GM21576 (cell line): ENCODE results near the gene DPEP2.

Source experiments
- ATAC-seq: cut with Tn5 transposase; IDR thresholded peaks from one replicate; pipeline ENCODE4 v1.9.1; 2021; ENCODE audit warnings: mild to moderate bottlenecking, moderate library complexity; ENCODE audit not compliant: unreplicated experiment

Gene DPEP2

GRCh38 chr16:67959536-67960329 lies 39.6 kb downstream of the DPEP2 start:
- ATAC-seq = no peak

DNA sequence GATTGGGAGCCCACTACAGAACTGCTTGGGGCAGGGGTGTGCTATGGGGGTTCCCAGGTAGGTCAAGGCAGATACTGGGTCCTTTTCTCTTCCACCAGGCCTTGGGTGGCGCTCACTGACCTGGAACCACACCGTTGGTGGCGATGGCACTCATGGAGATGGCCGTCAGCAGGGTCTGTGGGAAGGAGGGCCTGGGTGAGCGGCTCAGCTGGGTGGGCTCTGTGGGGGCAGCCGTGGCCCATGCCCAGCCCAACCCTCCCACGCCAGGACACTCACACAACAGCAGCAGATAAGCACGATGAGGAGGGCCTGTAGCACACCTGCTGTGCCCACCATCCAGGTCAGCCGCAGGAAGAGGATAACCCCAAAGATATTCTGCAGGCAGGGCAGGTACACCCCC lies 41.7 kb downstream of the DPEP2 start:
- ATAC-seq = no peak

DNA sequence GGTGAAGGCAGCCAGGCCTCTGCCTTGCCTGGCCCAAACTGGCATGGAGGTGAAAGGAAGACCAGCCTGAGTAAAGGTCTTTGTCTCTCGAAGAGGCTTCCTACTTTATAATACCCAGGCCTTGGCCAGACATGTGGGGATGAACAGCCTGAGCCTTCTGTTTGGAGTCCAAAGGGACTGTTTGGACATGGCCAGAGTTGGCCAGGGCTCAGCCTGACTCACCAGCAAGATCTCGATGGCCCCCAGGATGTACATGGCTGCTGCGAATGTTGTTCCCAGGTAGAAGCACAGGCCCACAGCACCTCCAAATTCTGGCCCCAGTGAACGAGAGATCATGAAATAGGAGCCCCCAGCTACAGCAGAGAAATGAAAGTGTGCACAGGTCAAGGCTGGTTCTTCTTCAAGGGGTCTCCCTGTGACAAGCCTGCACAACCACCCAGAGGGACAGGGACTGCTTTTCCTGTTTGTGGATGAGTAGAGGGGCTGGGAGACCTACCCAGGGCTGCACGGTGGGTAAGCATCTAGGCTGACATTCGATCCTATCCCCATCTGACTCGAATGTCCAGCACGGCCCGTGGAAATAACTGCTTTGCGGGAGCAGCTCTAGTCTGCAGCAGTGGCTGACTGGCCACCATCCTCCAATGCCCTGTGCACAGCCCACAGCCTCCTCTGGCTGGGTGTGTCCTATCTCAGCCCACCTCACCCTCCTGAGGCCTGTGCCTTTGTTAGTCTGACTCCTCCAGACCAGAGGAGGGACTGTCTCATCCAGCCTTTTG lies 44.7 kb downstream of the DPEP2 start:
- no peak for ATAC-seq

DNA sequence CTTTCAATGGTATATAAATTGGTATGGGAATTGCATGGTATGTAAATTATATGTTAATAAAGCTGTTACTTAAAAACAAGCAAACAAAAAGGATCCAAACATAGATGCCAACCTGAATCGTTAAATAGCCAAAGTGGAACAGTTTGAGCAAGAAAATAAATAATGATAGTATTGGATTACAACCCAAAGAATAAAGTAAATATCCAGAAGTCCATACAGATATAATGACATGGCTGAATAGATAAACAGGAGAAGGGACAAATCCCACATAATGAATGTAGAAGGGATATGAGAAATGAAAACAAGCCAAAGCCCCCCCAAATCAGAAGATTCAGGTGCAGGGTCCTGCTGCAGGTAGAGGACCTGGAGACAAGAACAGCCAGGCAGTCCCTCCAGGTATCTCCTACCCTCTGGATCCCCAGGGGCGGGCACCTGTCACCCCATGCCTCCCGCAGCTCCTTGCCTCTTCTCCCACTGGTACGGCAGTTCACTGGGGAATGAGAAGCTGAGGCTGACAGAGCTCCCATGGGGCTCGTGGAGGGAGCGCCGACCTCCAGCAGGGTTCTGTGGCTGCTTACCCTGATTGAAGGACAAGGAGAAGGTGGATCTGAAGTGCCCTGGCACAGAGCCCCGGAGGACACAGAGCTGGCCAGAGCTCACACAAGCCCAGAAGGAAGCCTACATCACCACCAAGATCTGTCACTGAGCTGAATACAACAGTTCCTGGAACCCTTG lies 45.5 kb downstream of the DPEP2 start:
- no peak for ATAC-seq

DNA sequence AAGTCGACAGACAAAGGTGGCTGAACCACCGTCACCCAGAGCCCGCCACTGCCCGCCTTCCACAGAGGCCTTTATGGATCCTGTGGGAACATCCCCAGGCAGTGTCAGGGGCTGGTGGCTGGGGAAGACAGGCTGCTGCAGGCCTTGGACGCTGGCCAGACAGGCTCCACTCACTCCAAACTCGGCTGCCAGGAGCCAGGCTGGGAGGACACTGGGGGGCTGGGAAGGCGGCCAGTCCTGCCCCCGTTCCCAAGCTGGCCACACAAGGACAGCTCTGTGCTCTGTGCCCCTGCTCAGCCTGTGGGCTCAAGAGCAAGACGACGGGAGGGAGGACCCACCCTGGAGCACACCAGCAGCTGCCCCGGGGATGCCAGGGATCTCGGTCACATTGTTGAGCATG lies 47.8 kb downstream of the DPEP2 start:
- no peak for ATAC-seq

DNA sequence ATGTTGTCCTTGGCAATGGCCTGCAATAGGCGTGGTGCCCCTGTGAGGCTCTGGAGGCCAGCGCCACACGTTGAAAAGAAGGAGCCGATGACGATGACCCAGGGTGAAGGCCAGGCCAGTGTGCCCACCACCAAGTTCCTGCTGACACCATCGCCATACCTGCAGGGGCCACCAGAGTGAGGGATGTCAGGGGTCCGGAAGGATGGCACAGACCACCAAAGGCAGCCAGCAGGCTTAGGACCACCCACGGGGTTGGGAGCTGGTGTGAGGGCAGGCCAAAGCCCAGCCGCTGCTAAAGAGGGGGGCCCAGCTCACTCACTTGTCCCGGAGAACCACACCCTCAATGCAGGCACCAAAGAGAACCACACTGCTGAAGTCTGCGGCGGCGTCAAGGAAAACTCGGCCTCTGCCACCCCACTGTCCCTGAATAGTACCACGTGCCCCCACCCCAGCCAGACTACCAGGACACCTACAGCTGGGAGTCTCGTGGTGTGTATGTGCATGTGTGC lies 48.9 kb downstream of the DPEP2 start:
- no peak for ATAC-seq

- no peak for ATAC-seq
Observed at GRCh38 chr16:67949645-67950044, 49.6 kb downstream of the DPEP2 start.

- ATAC-seq = no peak
Observed at GRCh38 chr16:67948015-67948414, 51.3 kb downstream of the DPEP2 start.

DNA sequence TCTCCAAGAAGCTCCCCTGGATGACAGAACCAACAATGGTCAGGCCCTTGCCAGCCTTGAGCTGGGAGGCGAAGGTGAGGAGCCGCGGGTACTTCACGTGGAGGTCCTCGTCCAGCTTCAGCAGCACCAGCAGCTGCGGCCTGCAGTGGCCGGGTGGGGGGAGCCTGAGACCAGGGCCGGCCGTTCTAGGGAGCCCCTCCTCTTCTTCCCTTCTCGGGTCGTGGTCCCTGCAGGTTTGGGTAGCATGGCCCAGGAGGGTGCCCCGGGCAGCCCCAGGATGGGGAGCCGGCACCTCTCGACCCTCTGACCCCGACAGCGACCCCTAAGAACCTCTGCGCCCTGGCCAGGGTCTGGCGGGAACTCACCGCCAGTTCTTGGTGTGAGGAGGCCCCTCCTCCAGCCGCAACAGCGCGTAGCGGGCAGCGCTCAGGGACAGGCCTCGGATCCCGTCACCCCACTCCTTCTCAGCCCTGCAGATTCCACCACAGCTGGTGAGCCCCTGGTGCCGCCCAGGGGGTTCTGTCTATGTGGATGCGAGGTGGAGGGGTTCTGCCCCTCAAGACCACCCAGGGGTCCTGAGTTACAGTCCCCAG lies 52.2 kb downstream of the DPEP2 start:
- ATAC-seq = no peak

- no peak for ATAC-seq
Observed at GRCh38 chr16:67946128-67946569, 53.1 kb downstream of the DPEP2 start.

GRCh38 chr16:67945392-67945933 lies 53.8 kb downstream of the DPEP2 start:
- ATAC-seq = no peak

GRCh38 chr16:67944690-67945391 lies 54.4 kb downstream of the DPEP2 start:
- no peak for ATAC-seq

GRCh38 chr16:67943619-67944504 lies 55.4 kb downstream of the DPEP2 start, which contains the start of gene LCAT:
Gene LCAT (minus strand): TSS chr16:67944120. CDS start chr16:67944101, 19 bp downstream.
- ATAC-seq = no peak

DNA sequence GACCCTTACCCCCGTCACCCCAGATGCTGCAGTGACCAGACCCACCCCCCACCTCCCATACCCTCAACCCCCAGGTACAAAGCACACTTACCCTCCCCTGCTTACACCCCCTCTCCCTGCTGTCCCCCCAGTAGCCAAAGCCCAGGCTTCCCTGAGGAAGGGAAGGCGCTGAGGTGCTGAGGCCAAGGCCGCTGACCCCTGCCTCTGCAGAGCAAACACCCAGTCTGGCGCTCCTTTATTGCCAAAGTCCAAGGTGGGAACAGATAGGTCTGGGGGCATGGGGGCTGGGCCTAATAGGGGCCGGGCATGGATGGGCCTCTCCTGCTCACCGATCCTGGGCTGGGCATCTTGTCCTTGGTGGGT lies 56.0 kb downstream of the DPEP2 start:
- ATAC-seq = no peak

DNA sequence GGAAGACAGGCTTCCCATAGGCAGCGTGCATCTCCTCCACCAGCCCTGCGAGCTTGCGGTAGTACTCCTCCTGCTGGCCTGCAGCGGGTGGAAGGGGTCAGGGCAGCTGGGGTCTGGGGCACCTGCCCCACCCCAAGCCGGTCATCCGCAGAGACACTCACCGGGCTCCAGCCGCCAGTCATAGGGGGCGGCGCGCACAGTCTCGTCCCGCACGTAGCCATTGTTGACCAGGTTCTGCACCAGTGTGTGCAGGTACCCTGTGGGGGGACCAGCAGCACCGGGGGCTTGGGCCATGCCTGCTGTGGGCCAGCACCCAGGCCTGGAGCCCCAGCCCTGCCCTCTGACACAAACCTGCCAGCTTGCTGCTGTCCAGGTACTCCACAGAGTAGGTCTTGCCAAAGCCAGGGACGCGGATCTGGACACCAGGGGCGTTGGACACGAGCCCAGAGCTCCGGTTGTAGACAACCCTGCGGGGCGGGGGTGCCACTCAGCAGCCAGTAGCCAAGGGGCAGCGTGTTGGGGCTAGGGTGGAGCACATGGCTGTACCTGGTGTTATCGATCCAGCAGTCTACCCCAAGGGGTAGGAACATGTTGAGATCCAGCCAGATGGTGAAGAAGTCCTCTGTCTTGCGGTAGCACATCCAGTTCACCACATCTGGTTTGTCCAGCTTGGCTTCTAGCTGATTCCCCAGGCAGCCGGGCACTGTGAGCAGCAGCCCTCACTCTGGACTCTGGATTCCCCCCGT lies 56.6 kb downstream of the DPEP2 start:
- ATAC-seq = no peak

DNA sequence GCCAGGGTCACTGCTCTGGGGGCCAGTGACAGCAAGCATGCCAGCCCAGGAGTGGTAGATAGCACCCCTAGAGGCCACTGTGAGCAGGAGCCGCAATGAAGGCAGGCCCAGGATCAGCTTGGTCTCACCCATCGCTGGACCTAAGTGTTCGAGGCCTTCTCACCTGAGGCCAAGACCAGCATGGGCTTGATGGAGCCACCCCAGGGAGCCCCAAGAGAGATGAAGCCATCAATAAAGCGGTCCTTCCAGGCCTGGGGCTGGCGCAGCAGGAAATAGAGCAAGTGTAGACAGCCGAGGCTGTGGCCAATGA lies 57.1 kb downstream of the DPEP2 start:
- no peak for ATAC-seq

- no peak for ATAC-seq
Observed at GRCh38 chr16:67941469-67942199, 57.6 kb downstream of the DPEP2 start.
